ENCODE data around the gene GALNT18.

The GALNT18 gene

DNA sequence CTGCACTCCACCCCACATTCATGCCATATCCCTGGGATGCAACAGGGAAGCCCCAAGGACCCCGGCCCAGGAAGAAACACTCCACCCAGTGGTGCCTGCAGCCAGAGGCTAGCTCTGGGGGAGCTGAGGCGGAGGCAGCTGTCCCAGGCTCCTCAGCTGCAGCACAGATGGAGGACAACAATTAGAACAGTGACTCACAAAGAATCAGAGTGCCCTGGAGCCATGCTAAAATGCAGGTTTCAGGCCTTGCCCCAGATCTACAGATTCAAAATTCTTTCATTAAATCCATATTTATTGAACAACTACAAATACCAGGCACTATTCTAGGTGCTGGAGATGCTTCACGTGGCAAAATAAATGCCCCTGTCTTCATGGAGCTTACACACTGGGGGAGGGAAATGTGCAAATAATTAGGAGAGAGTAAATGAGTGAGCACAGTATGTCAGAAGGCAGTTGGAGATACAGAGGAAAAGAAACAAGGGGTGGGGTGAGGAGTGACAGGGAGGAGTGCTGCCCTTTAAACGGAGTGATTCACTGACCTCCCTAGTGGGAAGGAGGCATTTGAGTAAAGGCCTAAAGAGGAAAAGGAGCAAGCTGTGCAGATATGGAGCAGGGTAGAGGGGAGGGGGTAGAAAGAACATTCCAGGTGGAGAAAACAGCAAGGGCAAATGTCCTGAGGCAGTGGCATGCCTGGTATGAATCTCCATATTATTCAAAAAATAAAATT, 195.4 kb downstream of the GALNT18 start:
- DNase-seq (ENCODE audit: extremely low spot score): no peak
- ChIA-PET CTCF (no interaction called here), POLR2A (no interaction called here)
- TF ChIP-seq, protein P1, sequence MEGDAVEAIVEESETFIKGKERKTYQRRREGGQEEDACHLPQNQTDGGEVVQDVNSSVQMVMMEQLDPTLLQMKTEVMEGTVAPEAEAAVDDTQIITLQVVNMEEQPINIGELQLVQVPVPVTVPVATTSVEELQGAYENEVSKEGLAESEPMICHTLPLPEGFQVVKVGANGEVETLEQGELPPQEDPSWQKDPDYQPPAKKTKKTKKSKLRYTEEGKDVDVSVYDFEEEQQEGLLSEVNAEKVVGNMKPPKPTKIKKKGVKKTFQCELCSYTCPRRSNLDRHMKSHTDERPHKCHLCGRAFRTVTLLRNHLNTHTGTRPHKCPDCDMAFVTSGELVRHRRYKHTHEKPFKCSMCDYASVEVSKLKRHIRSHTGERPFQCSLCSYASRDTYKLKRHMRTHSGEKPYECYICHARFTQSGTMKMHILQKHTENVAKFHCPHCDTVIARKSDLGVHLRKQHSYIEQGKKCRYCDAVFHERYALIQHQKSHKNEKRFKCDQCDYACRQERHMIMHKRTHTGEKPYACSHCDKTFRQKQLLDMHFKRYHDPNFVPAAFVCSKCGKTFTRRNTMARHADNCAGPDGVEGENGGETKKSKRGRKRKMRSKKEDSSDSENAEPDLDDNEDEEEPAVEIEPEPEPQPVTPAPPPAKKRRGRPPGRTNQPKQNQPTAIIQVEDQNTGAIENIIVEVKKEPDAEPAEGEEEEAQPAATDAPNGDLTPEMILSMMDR (IDR thresholded peaks at IDR 0.05; ENCODE audit: control extremely low read depth, extremely low read depth, low read depth, missing control alignments): no peak

DNA sequence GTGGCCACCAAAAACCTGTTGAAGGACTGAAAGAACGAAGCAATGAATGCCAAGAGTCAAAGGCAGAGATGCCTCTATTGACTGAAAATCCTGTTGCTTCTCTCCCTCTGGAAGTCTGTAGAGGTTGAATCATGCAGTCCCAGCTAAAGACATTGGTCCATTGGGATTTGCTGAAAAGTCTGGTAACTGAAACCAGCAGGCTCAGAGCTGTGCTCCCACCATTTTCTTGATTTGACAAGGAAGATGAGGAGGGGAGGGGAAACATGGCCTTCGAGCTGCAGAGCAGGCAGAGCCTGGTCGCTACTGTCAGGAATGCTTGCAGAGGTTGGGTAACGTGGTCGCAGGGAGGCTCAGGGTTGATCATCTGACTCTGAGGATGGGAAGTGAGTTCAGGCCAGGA, 196.0 kb downstream of the GALNT18 start:
- DNase-seq (ENCODE audit: extremely low spot score): no peak
- POLR2A ChIA-PET: no interaction called here
- CTCF ChIA-PET: no interaction called here
- TF ChIP-seq, protein P1 (IDR thresholded peaks at IDR 0.05; ENCODE audit: control extremely low read depth, extremely low read depth, low read depth, missing control alignments): no peak

- TF ChIP-seq, protein P1 (IDR thresholded peaks at IDR 0.05; ENCODE audit: control extremely low read depth, extremely low read depth, low read depth, missing control alignments): no peak
- ChIA-PET CTCF (no interaction called here), POLR2A (no interaction called here)
- no peak for DNase-seq (ENCODE audit: extremely low spot score)
These were observed 197.1 kb downstream of the GALNT18 start for GRCh38 chr11:11424688-11425087.

GRCh38 chr11:11422411-11423128, 199.2 kb downstream of the GALNT18 start:
- no peak for DNase-seq (ENCODE audit: extremely low spot score)
- POLR2A ChIA-PET: no interaction called here
- TF ChIP-seq, protein P1 (IDR thresholded peaks at IDR 0.05; ENCODE audit: control extremely low read depth, extremely low read depth, low read depth, missing control alignments): no peak
- CTCF ChIA-PET: interaction anchor here (0.7 to 1.8 kb wide), 3 partner anchors 10 to 143 kb away, joined by 3 to 6 read pairs (median 3); no protein-coding TSS in a partner anchor

- TF ChIP-seq, protein P1 (IDR thresholded peaks at IDR 0.05; ENCODE audit: control extremely low read depth, extremely low read depth, low read depth, missing control alignments): no peak
- CTCF ChIA-PET: interaction anchor here (0.8 to 2.3 kb wide), 6 partner anchors 9 to 27 kb away, joined by 3 to 9 read pairs (median 3); no protein-coding TSS in a partner anchor
- POLR2A ChIA-PET: no interaction called here
- DNase-seq (ENCODE audit: extremely low spot score): no peak
These were observed 200.3 kb downstream of the GALNT18 start for GRCh38 chr11:11421509-11421908.

- CTCF ChIA-PET: interaction anchor here (0.7 to 2.3 kb wide), 6 partner anchors 10 to 39 kb away, joined by 3 to 9 read pairs (median 3); no protein-coding TSS in a partner anchor
- no peak for DNase-seq (ENCODE audit: extremely low spot score)
- TF ChIP-seq, protein P1 (IDR thresholded peaks at IDR 0.05; ENCODE audit: control extremely low read depth, extremely low read depth, low read depth, missing control alignments): no peak
- POLR2A ChIA-PET: no interaction called here
These were observed 200.9 kb downstream of the GALNT18 start for GRCh38 chr11:11420899-11421285.
